Gastroesophageal sphincter (tissue), 3 donors: ENCODE measurements around the gene LMTK2.

Experiments
- EP300 ChIP-seq: sonication (generic); formaldehyde crosslinking; IDR thresholded peaks from one replicate; pipeline ENCODE4 v1.6.1; 2017; ENCODE audit warnings: antibody characterized with exemption, mild to moderate bottlenecking
- POLR2A ChIP-seq, 2 donors: fragments of 450-650 bp; IDR thresholded peaks; one replicate each; pipeline ENCODE4 v1.6.1; 2017; ENCODE audit warnings: antibody characterized with exemption in 2 of 2, mild to moderate bottlenecking in 2 of 2, moderate library complexity in 1 of 2
- POLR2AphosphoS5 ChIP-seq: sonication (generic); formaldehyde crosslinking; IDR thresholded peaks from one replicate; pipeline ENCODE4 v1.6.1; 2017; ENCODE audit warnings: antibody characterized with exemption
- TF ChIP-seq, protein P1 (sequence below), 4 experiments: fragments of 200-600 bp in 2 of 4; fragments of 450-650 bp in 2 of 4; sonication (generic) in 1 of 4; IDR thresholded peaks; one replicate each; pipeline ENCODE4 v1.5.1; 2017 to 2019; ENCODE audit warnings: antibody characterized with exemption in 4 of 4, mild to moderate bottlenecking in 2 of 4, moderate library complexity in 2 of 4

DNA sequence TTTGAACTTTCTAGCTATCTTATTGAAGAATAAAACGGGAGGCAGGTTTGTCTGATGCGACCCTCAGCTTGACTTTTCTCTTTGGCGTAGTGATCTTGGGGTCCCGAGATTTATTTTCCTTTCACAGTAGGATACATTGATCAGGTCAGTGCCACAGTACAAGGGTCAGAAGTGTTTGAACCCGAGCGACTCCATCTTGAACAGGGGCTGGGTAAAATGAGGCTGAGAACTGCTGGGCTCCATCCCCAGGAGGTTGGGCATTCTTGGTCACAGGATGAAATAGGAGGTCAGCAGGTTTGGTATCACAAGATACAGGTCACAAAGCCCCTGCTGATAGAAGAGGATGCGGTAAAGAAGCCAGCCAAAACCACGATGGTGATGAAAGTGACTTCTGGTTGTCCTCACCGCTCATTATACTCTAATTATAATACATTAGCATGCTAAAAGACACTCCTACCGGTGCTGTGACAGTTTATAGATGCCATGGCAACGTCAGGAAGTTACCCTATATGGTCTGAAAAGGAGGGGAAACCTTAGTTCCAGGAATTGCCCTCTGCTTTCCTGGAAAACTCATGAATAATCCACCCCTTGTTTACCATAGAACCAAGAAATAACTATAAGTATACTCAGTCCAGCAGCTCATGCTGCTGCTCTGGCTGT is 148.4 kb downstream of the LMTK2 start:
- TF ChIP-seq, protein P1, sequence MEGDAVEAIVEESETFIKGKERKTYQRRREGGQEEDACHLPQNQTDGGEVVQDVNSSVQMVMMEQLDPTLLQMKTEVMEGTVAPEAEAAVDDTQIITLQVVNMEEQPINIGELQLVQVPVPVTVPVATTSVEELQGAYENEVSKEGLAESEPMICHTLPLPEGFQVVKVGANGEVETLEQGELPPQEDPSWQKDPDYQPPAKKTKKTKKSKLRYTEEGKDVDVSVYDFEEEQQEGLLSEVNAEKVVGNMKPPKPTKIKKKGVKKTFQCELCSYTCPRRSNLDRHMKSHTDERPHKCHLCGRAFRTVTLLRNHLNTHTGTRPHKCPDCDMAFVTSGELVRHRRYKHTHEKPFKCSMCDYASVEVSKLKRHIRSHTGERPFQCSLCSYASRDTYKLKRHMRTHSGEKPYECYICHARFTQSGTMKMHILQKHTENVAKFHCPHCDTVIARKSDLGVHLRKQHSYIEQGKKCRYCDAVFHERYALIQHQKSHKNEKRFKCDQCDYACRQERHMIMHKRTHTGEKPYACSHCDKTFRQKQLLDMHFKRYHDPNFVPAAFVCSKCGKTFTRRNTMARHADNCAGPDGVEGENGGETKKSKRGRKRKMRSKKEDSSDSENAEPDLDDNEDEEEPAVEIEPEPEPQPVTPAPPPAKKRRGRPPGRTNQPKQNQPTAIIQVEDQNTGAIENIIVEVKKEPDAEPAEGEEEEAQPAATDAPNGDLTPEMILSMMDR (IDR thresholded peaks at IDR 0.05) = no peak
- TF ChIP-seq POLR2AphosphoS5 = no peak
- TF ChIP-seq POLR2A (IDR thresholded peaks at IDR 0.05) = no peak
- TF ChIP-seq EP300 = no peak
